Measurements from ENCODE around the gene NPHP4.

Gene NPHP4

GRCh38 chr1:5839161-5839880, 152.9 kb downstream of the NPHP4 start:
- no peaks in the 10 kb centered on the region for H3K36me3 ChIP-seq (ENCODE audit: control insufficient read depth in 5 of 5, insufficient read depth in 5 of 5, low read length in 5 of 5)
- H3K27ac ChIP-seq (ENCODE audit: low read depth, low read length): no peak overlapping the region
- H3K4me1 ChIP-seq (ENCODE audit: control insufficient read depth in 5 of 5, insufficient read depth in 5 of 5, low read length in 5 of 5): no peaks in the 10 kb centered on the region
- H3K9me3 ChIP-seq (ENCODE audit: control insufficient read depth in 5 of 5, low read length in 5 of 5): no peaks in the 10 kb centered on the region
- H3K9ac ChIP-seq (ENCODE audit: low read length in 5 of 5): no peak overlapping the region
- H3K27me3 ChIP-seq (ENCODE audit: control insufficient read depth in 5 of 5, insufficient read depth in 4 of 5, low read length in 5 of 5): peaks cover 10 to 32% (median 23%) of the 10 kb centered on the region in 5 donors
- no peak overlapping the region for H3K4me3 ChIP-seq (ENCODE audit: low read depth in 1 of 5, low read length in 5 of 5)

- H3K4me3 ChIP-seq (ENCODE audit: low read depth in 1 of 5, low read length in 5 of 5): no peak overlapping the region
- no peaks in the 10 kb centered on the region for H3K36me3 ChIP-seq (ENCODE audit: control insufficient read depth in 5 of 5, insufficient read depth in 5 of 5, low read length in 5 of 5)
- H3K9me3 ChIP-seq (ENCODE audit: control insufficient read depth in 5 of 5, low read length in 5 of 5): no peaks in the 10 kb centered on the region
- no peak overlapping the region for H3K27ac ChIP-seq (ENCODE audit: low read depth, low read length)
- peaks cover 9 to 31% (median 19%) of the 10 kb centered on the region in 5 donors for H3K27me3 ChIP-seq (ENCODE audit: control insufficient read depth in 5 of 5, insufficient read depth in 4 of 5, low read length in 5 of 5)
- H3K9ac ChIP-seq (ENCODE audit: low read length in 5 of 5): no peak overlapping the region
- no peaks in the 10 kb centered on the region for H3K4me1 ChIP-seq (ENCODE audit: control insufficient read depth in 5 of 5, insufficient read depth in 5 of 5, low read length in 5 of 5)
Measured at GRCh38 chr1:5837976-5838653, 154.1 kb downstream of the NPHP4 start.

GRCh38 chr1:5836776-5837440, 155.3 kb downstream of the NPHP4 start:
- Histone ChIP-seq H3K9ac (ENCODE audit: low read length in 5 of 5) (no peak overlapping the region), H3K4me3 (ENCODE audit: low read depth in 1 of 5, low read length in 5 of 5) (no peak overlapping the region), H3K27ac (ENCODE audit: low read depth, low read length) (no peak overlapping the region), H3K4me1 (ENCODE audit: control insufficient read depth in 5 of 5, insufficient read depth in 5 of 5, low read length in 5 of 5) (no peaks in the 10 kb centered on the region), H3K9me3 (ENCODE audit: control insufficient read depth in 5 of 5, low read length in 5 of 5) (no peaks in the 10 kb centered on the region), H3K27me3 (ENCODE audit: control insufficient read depth in 5 of 5, insufficient read depth in 4 of 5, low read length in 5 of 5) (peaks cover 7 to 36% (median 25%) of the 10 kb centered on the region in 5 donors), H3K36me3 (ENCODE audit: control insufficient read depth in 5 of 5, insufficient read depth in 5 of 5, low read length in 5 of 5) (no peaks in the 10 kb centered on the region)

- no peaks in the 10 kb centered on the region for H3K4me1 ChIP-seq (ENCODE audit: control insufficient read depth in 5 of 5, insufficient read depth in 5 of 5, low read length in 5 of 5)
Measured at GRCh38 chr1:5835179-5835562, 157.1 kb downstream of the NPHP4 start.

GRCh38 chr1:5834477-5835178, 157.6 kb downstream of the NPHP4 start:
- no peak overlapping the region for H3K9ac ChIP-seq (ENCODE audit: low read length in 5 of 5)
- H3K4me3 ChIP-seq (ENCODE audit: low read depth in 1 of 5, low read length in 5 of 5): no peak overlapping the region
- H3K9me3 ChIP-seq (ENCODE audit: control insufficient read depth in 5 of 5, low read length in 5 of 5): no peaks in the 10 kb centered on the region
- H3K4me1 ChIP-seq (ENCODE audit: control insufficient read depth in 5 of 5, insufficient read depth in 5 of 5, low read length in 5 of 5): no peaks in the 10 kb centered on the region
- no peak overlapping the region for H3K27ac ChIP-seq (ENCODE audit: low read depth, low read length)
- no peaks in the 10 kb centered on the region for H3K36me3 ChIP-seq (ENCODE audit: control insufficient read depth in 5 of 5, insufficient read depth in 5 of 5, low read length in 5 of 5)
- peaks cover 17 to 48% (median 34%) of the 10 kb centered on the region in 5 donors for H3K27me3 ChIP-seq (ENCODE audit: control insufficient read depth in 5 of 5, insufficient read depth in 4 of 5, low read length in 5 of 5)

More at GRCh38 chr1:5835179-5835562, 157.1 kb downstream of the NPHP4 start:
- no peak overlapping the region for H3K4me3 ChIP-seq (ENCODE audit: low read depth in 1 of 5, low read length in 5 of 5)
- H3K9me3 ChIP-seq (ENCODE audit: control insufficient read depth in 5 of 5, low read length in 5 of 5): no peaks in the 10 kb centered on the region
- H3K27me3 ChIP-seq (ENCODE audit: control insufficient read depth in 5 of 5, insufficient read depth in 4 of 5, low read length in 5 of 5): peaks cover 17 to 48% (median 34%) of the 10 kb centered on the region in 5 donors
- H3K36me3 ChIP-seq (ENCODE audit: control insufficient read depth in 5 of 5, insufficient read depth in 5 of 5, low read length in 5 of 5): no peaks in the 10 kb centered on the region
- no peak overlapping the region for H3K27ac ChIP-seq (ENCODE audit: low read depth, low read length)
- H3K9ac ChIP-seq (ENCODE audit: low read length in 5 of 5): no peak overlapping the region

GRCh38 chr1:5833911-5834310, 158.3 kb downstream of the NPHP4 start:
- Histone ChIP-seq H3K36me3 (ENCODE audit: control insufficient read depth in 5 of 5, insufficient read depth in 5 of 5, low read length in 5 of 5) (no peaks in the 10 kb centered on the region), H3K9ac (ENCODE audit: low read length in 5 of 5) (no peak overlapping the region), H3K27ac (ENCODE audit: low read depth, low read length) (no peak overlapping the region), H3K27me3 (ENCODE audit: control insufficient read depth in 5 of 5, insufficient read depth in 4 of 5, low read length in 5 of 5) (peaks cover 17 to 48% (median 33%) of the 10 kb centered on the region in 5 donors), H3K4me3 (ENCODE audit: low read depth in 1 of 5, low read length in 5 of 5) (no peak overlapping the region), H3K4me1 (ENCODE audit: control insufficient read depth in 5 of 5, insufficient read depth in 5 of 5, low read length in 5 of 5) (no peaks in the 10 kb centered on the region), H3K9me3 (ENCODE audit: control insufficient read depth in 5 of 5, low read length in 5 of 5) (no peaks in the 10 kb centered on the region)

GRCh38 chr1:5832916-5833895, 159.0 kb downstream of the NPHP4 start:
- H3K4me3 ChIP-seq (ENCODE audit: low read depth in 1 of 5, low read length in 5 of 5): no peak overlapping the region
- no peaks in the 10 kb centered on the region for H3K9me3 ChIP-seq (ENCODE audit: control insufficient read depth in 5 of 5, low read length in 5 of 5)
- peaks cover 17 to 48% (median 30%) of the 10 kb centered on the region in 5 donors for H3K27me3 ChIP-seq (ENCODE audit: control insufficient read depth in 5 of 5, insufficient read depth in 4 of 5, low read length in 5 of 5)
- H3K36me3 ChIP-seq (ENCODE audit: control insufficient read depth in 5 of 5, insufficient read depth in 5 of 5, low read length in 5 of 5): no peaks in the 10 kb centered on the region
- no peak overlapping the region for H3K9ac ChIP-seq (ENCODE audit: low read length in 5 of 5)
- no peak overlapping the region for H3K27ac ChIP-seq (ENCODE audit: low read depth, low read length)
- no peaks in the 10 kb centered on the region for H3K4me1 ChIP-seq (ENCODE audit: control insufficient read depth in 5 of 5, insufficient read depth in 5 of 5, low read length in 5 of 5)

- Histone ChIP-seq H3K9ac (ENCODE audit: low read length in 5 of 5) (no peak overlapping the region), H3K27ac (ENCODE audit: low read depth, low read length) (no peak overlapping the region), H3K36me3 (ENCODE audit: control insufficient read depth in 5 of 5, insufficient read depth in 5 of 5, low read length in 5 of 5) (no peaks in the 10 kb centered on the region), H3K9me3 (ENCODE audit: control insufficient read depth in 5 of 5, low read length in 5 of 5) (no peaks in the 10 kb centered on the region), H3K27me3 (ENCODE audit: control insufficient read depth in 5 of 5, insufficient read depth in 4 of 5, low read length in 5 of 5) (peaks cover 17 to 48% (median 29%) of the 10 kb centered on the region in 5 donors), H3K4me3 (ENCODE audit: low read depth in 1 of 5, low read length in 5 of 5) (no peak overlapping the region), H3K4me1 (ENCODE audit: control insufficient read depth in 5 of 5, insufficient read depth in 5 of 5, low read length in 5 of 5) (no peaks in the 10 kb centered on the region)
Measured at GRCh38 chr1:5831600-5832335, 160.5 kb downstream of the NPHP4 start.

Data from subcutaneous abdominal adipose tissue (tissue), 5 donors.